HG03565 (cell line): ENCODE measurements around the gene KRTAP5-10.
"Not testable (repeated sequence)": the region's sequence is repeated elsewhere in the genome, so short reads cannot be mapped to it uniquely, and the experiment has no call there.

Source experiments
- ATAC-seq: cut with Tn5 transposase; IDR thresholded peaks from one replicate; pipeline ENCODE4 v1.9.1; 2021; ENCODE audit warnings: mild to moderate bottlenecking, moderate library complexity; ENCODE audit not compliant: unreplicated experiment

Gene KRTAP5-10, protein sequence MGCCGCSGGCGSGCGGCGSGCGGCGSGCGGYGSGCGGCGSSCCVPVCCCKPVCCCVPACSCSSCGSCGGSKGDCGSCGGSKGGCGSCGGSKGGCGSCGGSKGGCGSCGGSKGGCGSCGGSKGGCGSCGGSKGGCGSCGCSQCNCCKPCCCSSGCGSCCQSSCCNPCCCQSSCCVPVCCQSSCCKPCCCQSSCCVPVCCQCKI

DNA sequence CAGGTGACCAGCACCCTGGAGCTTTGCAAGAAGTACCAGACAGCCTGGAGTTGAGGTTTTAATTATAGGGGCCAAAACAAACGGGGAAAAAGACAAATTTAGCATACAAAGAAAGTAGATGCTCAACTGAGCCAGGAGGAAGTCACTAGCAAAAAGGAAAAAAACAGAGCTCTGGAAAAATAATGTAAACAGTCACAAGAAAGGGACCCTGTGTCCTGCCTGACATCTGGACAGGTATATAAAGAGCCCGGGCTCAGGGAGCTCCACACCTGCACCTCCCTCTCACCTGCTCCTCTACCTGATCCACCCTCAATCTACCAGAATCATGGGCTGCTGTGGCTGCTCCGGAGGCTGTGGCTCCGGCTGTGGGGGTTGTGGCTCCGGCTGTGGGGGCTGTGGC lies at the start of gene KRTAP5-10:
Gene KRTAP5-10 (plus strand): TSS at position 301 of the 400 bp plus-strand sequence. CDS start 25 bp downstream, at position 326.
- ATAC-seq, result no peak

DNA sequence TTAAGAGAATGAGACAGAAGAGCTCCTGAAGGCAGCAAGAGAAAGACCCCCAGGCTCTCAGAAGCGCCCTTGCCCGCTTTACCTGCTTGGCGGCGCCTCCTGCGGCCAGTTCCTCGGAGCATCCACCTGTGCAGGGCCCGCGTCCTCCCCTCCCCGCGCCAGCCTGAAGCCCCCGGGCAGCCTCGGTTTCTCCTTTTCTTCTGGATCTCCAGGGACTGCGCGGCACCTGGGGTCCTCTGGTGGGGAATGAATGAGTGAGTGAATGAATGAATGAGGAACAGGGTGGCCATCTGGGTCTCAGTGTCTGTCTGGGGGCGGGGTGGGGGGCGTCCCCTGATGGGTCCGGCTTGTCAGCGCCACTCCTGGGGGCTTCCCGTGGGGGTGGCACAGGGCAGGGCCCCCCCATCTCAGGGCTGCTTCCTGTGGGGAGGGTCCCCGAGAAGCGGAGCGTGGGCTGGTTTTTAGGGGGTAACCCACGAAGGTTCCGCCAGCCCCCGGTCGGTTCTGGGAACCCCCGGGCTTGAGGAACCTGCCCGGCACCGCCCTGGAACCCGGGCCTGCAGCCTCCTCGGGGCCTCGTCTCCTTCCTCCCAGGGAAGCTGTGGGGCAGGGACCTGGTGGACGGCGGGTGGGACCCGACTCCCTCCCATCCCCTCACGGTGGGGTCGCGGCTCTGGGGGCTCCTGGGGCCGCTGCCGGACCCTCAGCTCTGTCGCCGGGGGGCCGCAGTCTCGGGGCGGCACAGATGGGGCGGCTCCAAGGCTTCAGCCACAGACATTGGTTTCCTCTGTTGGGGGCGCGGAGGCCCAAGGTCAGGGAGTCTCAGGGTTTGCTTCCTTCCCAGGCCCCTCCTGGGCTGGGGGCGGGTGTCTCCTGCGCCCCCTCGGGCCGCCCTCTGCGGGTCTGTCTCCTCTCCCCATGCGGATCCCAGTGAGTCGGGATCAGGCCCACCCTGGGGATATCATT lies 46.6 kb upstream of the KRTAP5-10 start:
- ATAC-seq, result no peak

DNA sequence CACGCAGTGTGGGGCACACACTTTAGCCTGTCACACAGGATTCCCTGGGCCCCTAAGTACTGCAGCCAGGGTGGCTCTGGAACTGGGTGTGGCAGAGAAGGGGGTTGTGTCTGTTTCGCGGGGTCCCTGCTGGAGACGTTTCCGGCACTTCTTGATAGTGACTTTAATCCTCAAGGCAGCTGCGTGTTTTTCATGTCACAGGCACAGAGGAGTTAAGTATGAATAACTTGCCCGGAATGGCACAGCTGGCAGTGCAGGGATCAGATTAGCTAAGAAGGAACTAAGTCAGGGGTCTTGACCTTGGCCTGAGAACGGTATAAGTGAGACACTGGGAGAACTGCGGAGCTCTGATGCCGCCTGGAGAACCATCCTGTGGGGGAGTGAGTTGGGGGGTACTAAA lies 45.8 kb upstream of the KRTAP5-10 start:
- ATAC-seq, result no peak

DNA sequence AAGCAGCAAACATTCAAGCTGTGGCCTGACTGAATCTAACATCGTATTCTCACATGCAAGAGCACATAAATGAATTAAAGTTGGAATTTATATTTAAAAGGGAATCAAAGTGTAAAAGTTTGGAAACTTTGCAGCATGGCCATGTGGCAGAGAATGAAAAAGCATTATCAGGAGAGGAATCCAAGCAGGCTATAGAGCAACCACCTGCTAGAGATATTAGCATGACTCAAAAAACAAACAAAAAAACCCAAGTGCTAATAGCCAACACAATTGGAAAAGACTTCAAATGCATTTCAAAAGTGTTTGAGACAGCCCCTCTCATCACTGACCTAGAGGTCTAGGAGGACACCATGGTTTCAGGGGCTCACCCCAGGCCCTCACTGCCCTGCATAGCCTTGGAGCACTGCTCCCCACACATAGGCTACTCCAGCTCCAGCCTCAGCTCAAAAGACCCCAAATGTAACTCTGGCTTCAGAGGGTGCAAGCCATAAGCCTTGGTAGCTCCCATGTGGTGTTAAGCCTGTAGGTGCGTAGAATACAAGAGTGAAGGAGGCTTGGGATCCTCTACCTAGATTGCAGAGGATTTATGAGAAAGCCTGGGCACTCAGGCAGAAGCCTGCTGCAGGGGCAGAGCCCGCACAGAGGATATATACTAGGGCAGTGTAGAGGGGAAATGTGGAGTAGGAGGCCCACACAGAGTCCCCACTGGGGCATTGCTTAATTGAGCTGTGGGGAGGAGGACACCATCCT lies 40.0 kb upstream of the KRTAP5-10 start:
- no peak for ATAC-seq

DNA sequence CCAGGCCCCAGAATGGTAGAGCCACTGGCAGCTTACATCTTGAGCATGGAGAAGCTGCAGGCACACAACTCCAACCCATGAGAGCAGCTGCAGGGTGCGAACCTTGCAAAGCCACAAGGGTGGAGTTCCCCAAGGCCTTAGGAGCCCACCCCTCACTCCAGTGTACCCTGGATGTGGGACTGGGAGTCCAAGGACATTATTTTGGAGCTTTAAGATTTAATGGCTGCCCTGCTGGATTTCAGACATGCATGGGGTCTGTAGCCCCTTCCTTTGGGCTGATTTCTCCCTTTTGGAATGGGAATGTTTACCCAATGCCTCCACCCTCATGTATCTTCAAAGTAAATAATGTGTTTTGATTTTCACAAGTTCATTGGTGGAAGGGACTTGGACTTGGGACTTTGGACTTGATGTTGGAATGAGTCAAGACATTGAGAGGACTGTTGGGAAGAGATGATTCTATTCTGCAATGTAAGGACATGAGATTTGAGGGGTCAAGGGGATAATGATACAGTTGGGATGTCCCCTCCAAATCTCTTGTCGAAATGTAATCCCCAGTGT lies 39.3 kb upstream of the KRTAP5-10 start:
- ATAC-seq, result no peak

DNA sequence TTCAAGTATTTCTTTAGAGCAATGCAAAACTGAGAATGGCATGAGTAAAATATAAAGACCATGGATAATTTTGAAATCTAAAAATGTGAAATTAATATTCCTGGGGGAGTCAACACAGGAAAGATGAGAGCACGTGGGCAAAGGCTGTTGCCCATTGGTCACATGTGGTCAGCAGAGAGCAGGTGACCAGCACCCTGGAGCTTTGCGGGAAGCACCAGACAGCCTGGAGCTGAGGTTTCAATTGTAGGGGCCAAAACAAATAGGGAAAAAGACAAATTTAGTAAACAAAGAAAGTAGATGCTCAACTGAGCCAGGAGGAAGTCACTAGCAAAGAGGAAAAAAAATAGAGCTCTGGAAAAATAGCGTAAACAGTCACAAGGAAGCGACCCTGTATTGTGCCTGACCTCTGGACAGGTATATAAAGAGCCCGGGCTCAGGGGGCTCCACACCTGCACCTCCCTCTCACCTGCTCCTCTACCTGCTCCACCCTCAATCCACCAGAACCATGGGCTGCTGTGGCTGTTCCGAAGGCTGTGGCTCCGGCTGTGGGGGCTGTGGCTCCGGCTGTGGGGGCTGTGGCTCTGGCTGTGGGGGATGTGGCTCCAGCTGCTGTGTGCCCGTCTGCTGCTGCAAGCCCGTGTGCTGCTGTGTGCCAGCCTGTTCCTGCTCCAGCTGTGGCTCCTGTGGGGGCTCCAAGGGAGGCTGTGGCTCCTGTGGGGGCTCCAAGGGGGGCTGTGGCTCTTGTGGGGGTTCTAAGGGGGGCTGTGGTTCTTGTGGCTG lies 38.4 kb upstream of the KRTAP5-10 start, which contains the start of gene KRTAP5-7:
Gene KRTAP5-7 (plus strand): TSS at position 472 of the 780 bp plus-strand sequence. CDS start 34 bp downstream, at position 506.
- ATAC-seq, result not testable (repeated sequence)

DNA sequence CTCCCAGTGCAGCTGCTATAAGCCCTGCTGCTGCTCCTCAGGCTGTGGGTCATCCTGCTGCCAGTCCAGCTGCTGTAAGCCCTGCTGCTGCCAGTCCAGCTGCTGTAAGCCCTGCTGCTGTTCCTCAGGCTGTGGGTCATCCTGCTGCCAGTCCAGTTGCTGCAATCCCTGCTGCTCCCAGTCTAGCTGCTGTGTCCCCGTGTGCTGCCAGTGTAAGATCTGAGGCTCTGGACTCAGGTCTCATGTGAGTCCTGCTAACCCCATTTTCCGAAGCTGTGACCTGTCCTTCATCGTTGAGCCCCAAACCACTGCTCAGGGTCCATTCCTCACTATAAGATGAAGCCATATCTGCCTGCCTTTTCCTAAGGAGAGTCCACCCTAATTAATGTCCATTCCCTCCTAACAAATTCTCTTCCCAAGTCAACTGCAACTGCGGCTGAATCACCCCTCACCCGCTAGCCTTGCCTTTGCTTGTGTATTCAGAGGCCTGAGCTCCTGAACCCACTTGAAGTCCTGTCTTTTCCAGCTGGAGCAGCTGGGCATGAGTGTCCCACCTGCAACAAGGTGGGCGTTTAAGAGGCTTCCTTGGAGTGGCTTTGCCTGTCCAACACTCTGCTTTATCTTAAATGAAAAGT lies 37.7 kb upstream of the KRTAP5-10 start:
- ATAC-seq, result no peak

DNA sequence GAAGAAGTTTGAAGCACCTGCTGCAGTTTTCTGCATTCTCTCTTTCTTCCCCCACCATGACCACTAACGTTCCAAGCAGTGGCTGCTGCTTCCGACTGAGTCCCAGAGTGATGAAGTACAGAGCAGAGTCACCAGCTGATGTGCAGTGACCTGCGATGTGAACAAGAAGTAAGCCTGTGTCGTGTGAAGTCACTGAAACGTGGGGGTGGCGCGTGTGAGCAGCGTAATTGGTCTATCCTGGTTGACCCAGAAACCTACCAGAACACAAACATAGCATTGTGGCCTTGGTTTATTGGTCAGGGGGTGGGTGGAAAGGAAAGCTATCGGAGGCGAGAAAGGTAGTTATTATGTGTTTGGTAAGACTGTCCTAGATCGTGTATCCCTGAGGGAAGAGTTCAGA lies 34.8 kb upstream of the KRTAP5-10 start:
- no peak for ATAC-seq

DNA sequence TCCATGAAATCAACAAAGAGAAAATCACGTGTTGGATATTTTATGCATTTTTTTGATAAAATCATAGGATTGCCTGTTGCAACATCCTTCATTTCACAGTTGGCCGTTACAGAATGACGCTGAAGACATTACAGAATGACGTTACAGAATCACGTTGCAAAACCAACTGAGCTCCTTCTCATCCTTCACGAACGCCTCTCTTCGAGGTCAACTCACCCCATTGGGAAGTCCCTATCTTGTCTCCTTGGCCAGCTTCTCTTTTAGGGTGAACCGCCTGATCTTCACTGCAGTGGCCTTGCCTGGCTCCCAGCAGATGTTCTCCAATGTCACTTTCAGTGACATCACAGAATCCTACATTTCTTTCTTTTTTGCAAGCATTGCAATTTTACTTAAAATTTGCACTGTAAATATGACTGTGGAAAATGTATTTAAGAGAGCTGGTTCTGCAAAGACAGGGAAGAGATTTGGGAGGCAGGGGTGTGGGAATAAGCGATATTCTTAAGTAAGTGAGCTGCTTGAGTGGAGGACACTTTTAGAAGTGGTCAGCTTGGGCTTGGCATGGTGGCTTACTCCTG lies 33.2 kb upstream of the KRTAP5-10 start:
- no peak for ATAC-seq

DNA sequence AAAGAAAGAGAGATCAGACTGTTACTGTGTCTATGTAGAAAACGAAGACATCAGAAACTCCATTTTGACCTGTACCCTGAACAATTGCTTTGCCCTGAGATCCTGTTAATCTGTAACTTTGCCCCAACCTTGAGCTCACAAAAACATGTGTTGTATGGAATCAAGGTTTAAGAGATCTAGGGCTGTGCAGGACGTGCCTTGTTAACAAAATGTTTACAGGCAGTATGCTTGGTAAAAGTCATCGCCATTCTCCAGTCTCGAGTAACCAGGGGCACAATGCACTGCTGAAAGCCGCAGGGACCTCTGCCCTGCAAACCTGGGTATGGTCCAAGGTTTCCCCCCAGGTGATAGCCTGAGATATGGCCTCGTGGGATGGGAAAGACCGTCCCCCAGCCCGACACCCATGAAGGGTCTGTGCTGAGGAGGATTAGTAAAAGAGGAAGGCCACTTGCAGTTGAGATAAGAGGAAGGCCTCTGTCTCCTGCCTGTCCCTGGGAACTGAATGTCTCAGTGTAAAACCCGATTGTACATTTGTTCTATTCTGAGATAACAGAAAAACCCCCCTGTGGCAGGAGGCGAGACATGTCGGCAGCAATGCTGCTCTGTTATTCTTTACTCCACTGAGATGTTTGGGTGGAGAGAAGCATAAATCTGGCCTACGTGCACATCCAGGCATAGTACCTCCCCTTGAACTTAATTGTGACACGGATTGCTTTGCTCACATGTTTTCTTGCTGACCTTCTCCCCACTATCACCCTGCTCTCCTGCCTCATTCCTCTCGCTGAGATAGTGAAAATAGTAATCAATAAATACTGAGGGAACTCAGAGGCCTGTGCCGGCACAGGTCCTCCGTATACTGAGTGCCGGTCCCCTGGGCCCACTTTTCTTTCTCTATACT lies 30.4 kb upstream of the KRTAP5-10 start:
- not testable (repeated sequence) for ATAC-seq

DNA sequence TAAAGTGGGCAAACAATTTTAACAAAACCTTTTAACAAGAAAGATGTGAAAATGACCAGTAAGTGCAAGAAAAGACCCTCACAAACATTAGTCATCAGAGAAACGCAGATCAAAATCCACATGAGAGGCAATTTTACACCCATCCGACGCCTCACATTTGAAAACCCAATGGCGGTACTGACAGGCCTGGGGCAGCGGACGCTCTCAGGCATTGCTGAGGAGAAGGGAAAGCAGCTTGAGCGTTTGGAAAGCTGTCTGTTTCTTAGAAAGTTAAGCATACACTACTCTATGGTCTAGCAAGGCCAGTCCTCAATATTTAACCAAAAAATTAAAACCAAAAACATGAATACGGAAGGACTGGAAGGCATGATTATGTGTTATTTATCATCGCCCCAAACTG lies 29.5 kb upstream of the KRTAP5-10 start:
- ATAC-seq, result no peak

DNA sequence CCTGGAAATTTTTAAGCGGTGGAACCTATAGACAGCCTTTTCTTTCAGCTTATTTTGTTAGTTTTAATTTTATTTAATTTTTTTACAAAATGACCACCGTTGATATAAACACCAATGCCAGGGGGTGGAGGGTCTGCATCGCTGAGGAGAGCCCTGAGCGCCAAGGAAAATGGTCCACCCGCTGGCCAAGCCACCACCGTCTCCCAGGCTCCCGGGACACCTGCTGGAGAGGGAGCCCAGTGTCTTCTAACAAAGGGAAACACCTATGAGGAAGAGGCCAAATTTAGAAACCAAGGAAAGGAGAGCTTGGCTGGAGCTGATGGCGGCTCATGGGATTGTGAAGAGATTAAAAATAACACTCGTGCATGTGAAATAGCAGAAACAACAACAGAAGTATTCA lies 27.8 kb upstream of the KRTAP5-10 start:
- no peak for ATAC-seq

DNA sequence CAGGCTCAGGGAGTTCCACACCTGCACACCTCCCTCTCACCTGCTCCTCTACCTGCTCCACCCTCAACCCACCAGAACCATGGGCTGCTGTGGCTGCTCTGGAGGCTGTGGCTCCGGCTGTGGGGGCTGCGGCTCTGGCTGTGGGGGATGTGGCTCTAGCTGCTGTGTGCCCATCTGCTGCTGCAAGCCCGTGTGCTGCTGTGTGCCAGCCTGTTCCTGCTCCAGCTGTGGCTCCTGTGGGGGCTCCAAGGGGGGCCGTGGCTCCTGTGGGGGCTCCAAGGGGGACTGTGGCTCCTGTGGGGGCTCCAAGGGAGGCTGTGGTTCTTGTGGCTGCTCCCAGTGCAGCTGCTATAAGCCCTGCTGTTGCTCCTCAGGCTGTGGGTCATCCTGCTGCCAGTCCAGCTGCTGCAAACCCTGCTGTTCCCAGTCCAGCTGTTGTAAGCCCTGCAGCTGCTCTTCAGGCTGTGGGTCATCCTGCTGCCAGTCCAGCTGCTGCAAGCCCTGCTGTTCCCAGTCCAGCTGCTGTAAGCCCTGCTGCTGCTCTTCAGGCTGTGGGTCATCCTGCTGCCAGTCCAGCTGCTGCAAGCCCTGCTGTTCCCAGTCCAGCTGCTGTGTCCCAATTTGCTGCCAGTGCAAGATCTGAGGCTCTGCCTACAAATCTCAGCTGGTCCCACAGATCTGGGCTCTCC lies 27.2 kb upstream of the KRTAP5-10 start, which contains the start of gene KRTAP5-8:
Gene KRTAP5-8 (plus strand): TSS at position 49 of the 689 bp plus-strand sequence. CDS start 31 bp downstream, at position 80.
- not testable (repeated sequence) for ATAC-seq

DNA sequence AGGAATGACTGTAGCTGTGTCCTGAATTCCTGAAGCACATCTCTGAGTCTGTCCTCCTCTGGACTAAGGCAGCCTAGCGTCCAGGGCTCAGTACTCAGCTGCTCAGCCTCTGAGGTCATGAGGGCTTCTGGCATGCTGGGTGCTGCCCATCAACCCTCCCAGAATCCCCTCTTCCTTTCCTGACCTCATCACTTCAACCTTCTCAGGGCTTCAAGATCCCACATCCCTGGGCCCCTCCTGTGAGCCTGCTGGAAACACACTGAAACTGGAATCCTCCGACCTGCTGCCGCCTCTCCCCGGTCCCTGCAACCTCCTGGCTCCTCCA lies 26.7 kb upstream of the KRTAP5-10 start:
- ATAC-seq, result no peak

DNA sequence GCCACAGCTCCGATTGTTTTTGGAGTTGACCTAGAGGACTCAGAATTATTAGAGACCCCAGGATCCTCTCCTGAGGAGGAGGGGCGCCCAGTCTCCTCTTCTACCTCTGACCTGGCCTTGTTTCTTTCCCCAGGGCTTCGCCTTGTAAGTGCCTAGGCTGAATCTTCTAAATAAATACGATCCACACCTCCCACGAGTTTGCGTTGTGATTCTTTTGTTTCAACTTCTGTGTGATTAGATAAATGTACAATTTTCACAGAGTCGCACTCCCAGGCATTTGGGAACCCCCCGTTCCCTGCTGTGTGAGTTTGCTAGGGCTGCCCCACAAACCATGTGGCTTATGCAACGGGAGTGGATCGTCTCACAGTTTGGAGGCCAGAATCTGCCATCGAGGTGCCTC lies 26.3 kb upstream of the KRTAP5-10 start:
- ATAC-seq, result no peak

DNA sequence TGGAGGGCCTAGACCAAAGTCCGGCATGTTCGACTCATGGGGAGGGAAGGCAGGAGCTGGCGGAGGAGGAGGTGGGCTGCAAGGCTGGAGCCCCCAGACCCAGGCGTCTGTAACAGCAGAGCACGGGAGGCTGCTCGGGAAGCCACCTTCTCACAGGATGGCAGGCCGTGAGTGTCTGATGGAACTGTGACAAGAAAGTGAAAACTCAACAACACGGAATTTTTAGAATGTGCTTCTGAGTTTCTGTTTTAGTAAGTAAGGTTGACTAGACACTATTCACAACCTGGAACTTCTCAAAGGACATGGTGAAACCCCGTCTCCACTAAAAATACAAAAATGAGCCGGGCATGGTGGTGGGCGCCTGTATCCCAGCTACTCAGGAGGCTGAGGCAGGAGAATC lies 25.4 kb upstream of the KRTAP5-10 start:
- ATAC-seq, result not testable (repeated sequence)

DNA sequence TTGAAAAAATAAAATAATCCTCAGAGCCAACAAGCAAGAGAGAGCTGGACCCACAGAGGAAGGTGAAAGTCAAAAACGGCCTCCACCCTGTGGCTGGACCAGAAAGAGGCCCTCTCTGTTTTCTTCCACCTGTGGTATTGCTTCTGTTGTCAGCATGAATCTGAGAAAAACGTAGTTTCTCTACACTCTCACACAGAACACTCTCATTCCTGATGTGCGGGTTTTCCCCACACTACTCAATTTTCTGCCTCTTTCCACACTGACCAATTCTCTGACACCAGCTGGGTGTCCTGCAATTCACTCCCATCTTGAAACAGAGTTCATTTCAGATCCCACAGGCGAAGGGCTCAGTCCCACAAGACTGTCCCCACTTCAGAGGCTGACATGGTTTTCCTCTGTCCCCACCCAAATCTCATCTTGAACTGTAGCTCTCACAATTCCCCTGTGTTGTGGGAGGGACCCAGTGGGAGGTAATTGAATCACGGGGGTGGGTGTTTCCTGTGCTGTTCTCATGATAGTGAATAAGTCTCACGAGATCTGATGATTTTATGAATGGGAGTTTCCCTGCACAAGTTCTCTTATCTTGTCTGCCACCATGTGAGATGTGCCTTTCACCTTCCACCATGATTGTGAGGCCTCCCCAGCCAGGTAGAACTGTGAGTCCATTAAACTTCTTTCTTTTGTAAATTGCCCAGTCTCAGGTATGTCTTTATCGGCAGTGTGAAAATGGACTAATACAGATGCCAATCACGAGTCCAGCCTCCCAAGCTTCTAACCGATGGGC lies 24.6 kb upstream of the KRTAP5-10 start:
- ATAC-seq, result not testable (repeated sequence)
